Caco-2 (cell line): Measurements from ENCODE around the gene GTF2I. TPM values are rescaled to one million over a fixed set of nuclear protein-coding genes. Genes with fewer than 3 reads are reported as not detected.
A peak's percentile ranks its signal among the peaks of the same experiment; 100 is the strongest.
"Not testable (repeated sequence)": the region's sequence is repeated elsewhere in the genome, so short reads cannot be mapped to it uniquely, and the experiment has no call there.

ENCODE experiments used
- BruUV-seq: library from RNA; stranded (reverse); fragments of 400-500 nt; replicated peaks from 2 replicates; lab custom pipeline; 2021; lab: Mats Ljungman, UMichigan
- CTCF ChIA-PET: fragments of 300-600 bp; sonication (Branson Sonifier 250); formaldehyde crosslinking; loops from one replicate; lab custom pipeline; 2022; ENCODE audit warnings: antibody characterized with exemption; lab: Charles Lee
- POLR2A ChIA-PET: fragments of 300-600 bp; sonication (Branson Sonifier 250); formaldehyde crosslinking; loops from one replicate; lab custom pipeline; 2022; ENCODE audit warnings: antibody characterized with exemption; lab: Charles Lee
- DNase-seq, 2 experiments: peaks; one replicate each; pipeline versions ENCODE4 v3.0.0 to v3.0.0-alpha.2; 2020 to 2022
- H3K27me3 ChIP-seq: replicated peaks from 2 replicates; pipeline ENCODE4 v1.6.0; 2011; ENCODE audit warnings: low read length; ENCODE audit not compliant: control insufficient read depth, insufficient read depth
- H3K36me3 ChIP-seq: 2 replicates; pipeline ENCODE4 v1.5.1; 2011; ENCODE audit warnings: low read length; ENCODE audit not compliant: control insufficient read depth, insufficient read depth
- H3K4me1 ChIP-seq: fragments of 250-450 bp; sonication (Bioruptor Pico); 2 replicates; pipeline ENCODE4 v1.5.1; 2020; ENCODE audit warnings: mild to moderate bottlenecking
- H3K4me3 ChIP-seq: 2 replicates; pipeline ENCODE4 v1.5.1; 2011; ENCODE audit warnings: low read depth, mild to moderate bottlenecking, control low read depth, low read length
- H3K9me3 ChIP-seq: fragments of 250-450 bp; sonication (Bioruptor Pico); 2 replicates; pipeline ENCODE4 v1.5.1; 2020; ENCODE audit warnings: mild to moderate bottlenecking, moderate library complexity
- H3K27ac Mint-ChIP-seq: one replicate; pipeline ENCODE4 v1.8.0; 2022; ENCODE audit warnings: mixed read lengths; ENCODE audit not compliant: unreplicated experiment
- H3K27me3 Mint-ChIP-seq: one replicate; pipeline ENCODE4 v1.8.0; 2022; ENCODE audit warnings: mixed read lengths; ENCODE audit not compliant: insufficient read depth, unreplicated experiment
- H3K36me3 Mint-ChIP-seq: one replicate; pipeline ENCODE4 v1.8.0; 2022; ENCODE audit warnings: mild to moderate bottlenecking, mixed read lengths; ENCODE audit not compliant: insufficient read depth, unreplicated experiment
- H3K4me1 Mint-ChIP-seq: one replicate; pipeline ENCODE4 v1.8.0; 2022; ENCODE audit warnings: low read depth, mixed read lengths; ENCODE audit not compliant: unreplicated experiment
- H3K4me3 Mint-ChIP-seq: one replicate; pipeline ENCODE4 v1.8.0; 2022; ENCODE audit warnings: mild to moderate bottlenecking, moderate library complexity, mixed read lengths; ENCODE audit not compliant: unreplicated experiment
- H3K9me3 Mint-ChIP-seq: one replicate; pipeline ENCODE4 v1.8.0; 2022; ENCODE audit warnings: mixed read lengths; ENCODE audit not compliant: unreplicated experiment
- intact Hi-C: fragments of 100-400 bp; cut with micrococcal nuclease; formaldehyde crosslinking; loops from one replicate; pipeline ENCODE4 v1.10.0; 2022; ENCODE audit not compliant: unreplicated experiment
- total RNA-seq: library from RNA; stranded (reverse); gene quantifications from 2 replicates; pipeline ENCODE4 v1.2.3, GENCODE V29; 2022

The GTF2I gene
- total RNA-seq, 1 experiment from 2014 or later: 252 TPM

- H3K4me1 ChIP-seq, H3K9me3 Mint-ChIP-seq, intact Hi-C loops, CTCF ChIA-PET, H3K27me3 ChIP-seq, H3K27ac Mint-ChIP-seq, H3K27me3 Mint-ChIP-seq, H3K4me3 Mint-ChIP-seq, H3K4me1 Mint-ChIP-seq, POLR2A ChIA-PET, DNase-seq, BruUV-seq, H3K36me3 Mint-ChIP-seq, H3K36me3 ChIP-seq, H3K4me3 ChIP-seq, H3K9me3 ChIP-seq: not testable (repeated sequence)
Measured at GRCh38 chr7:74783595-74783994, 126.1 kb downstream of the GTF2I start.

GRCh38 chr7:74788369-74789150 lies 131.0 kb downstream of the GTF2I start:
- H3K27me3 ChIP-seq, H3K36me3 Mint-ChIP-seq, H3K9me3 Mint-ChIP-seq, H3K27ac Mint-ChIP-seq, H3K4me1 Mint-ChIP-seq, H3K4me1 ChIP-seq, H3K27me3 Mint-ChIP-seq, POLR2A ChIA-PET, H3K9me3 ChIP-seq, intact Hi-C loops, CTCF ChIA-PET, BruUV-seq, H3K36me3 ChIP-seq: not testable (repeated sequence)
- H3K4me3 ChIP-seq: peak overlapping the region; percentile 27
- peak overlapping the region; percentile 52 for H3K4me3 Mint-ChIP-seq
- DNase-seq: peak; percentile 97 to 98

- intact Hi-C loops, POLR2A ChIA-PET, H3K27me3 Mint-ChIP-seq, H3K36me3 ChIP-seq, H3K4me3 Mint-ChIP-seq, H3K4me1 Mint-ChIP-seq, BruUV-seq, H3K4me3 ChIP-seq, DNase-seq, H3K4me1 ChIP-seq, H3K9me3 ChIP-seq, CTCF ChIA-PET, H3K36me3 Mint-ChIP-seq, H3K9me3 Mint-ChIP-seq, H3K27me3 ChIP-seq, H3K27ac Mint-ChIP-seq: not testable (repeated sequence)
Measured at GRCh38 chr7:74789200-74789736, 131.8 kb downstream of the GTF2I start.

DNA sequence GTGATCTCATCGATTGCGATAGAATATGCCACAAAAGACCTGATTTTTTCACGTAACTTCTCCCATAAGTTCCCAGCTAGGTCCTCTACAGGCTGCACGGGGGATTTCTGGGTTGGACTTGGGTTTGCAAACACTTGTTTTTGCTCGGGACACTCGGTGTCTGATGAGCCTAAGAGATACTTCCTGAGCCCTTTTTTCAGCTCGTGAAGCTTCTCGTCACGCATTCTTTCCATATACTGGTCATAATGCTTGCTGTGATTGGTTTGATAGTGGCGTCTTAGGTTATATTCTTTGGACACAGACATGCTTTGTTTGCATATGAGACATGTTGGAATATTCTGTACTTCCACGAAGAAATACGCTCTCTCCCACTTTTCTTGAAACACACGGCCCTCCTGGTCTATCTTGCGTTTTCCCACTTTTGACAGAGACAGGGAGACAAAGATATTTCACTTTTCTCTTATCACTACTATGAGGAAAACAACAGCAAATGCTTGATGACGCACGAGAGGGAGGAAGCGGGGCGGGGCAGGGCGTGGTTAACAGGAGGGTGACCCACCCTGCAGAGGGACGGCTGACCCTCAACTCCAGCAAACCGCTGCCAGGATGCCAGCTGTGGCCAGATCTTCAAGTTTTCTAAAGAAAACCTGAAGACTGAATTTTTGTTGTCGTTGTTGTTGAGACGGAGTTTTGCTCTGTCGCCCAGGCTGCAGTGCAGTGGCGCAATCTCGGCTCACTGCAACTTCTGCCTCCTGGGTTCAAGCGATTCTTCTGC lies 140.5 kb downstream of the GTF2I start:
- H3K27me3 Mint-ChIP-seq, H3K27me3 ChIP-seq, H3K4me1 Mint-ChIP-seq, H3K27ac Mint-ChIP-seq, H3K9me3 ChIP-seq, H3K4me1 ChIP-seq, H3K36me3 ChIP-seq, CTCF ChIA-PET, H3K9me3 Mint-ChIP-seq, POLR2A ChIA-PET, H3K36me3 Mint-ChIP-seq, BruUV-seq, DNase-seq, H3K4me3 ChIP-seq, H3K4me3 Mint-ChIP-seq, intact Hi-C loops: not testable (repeated sequence)

- H3K27me3 Mint-ChIP-seq, H3K27me3 ChIP-seq, BruUV-seq, H3K4me3 ChIP-seq, H3K4me3 Mint-ChIP-seq, H3K36me3 Mint-ChIP-seq, H3K27ac Mint-ChIP-seq, H3K4me1 ChIP-seq, H3K36me3 ChIP-seq, intact Hi-C loops, DNase-seq, CTCF ChIA-PET, H3K9me3 ChIP-seq, H3K9me3 Mint-ChIP-seq, H3K4me1 Mint-ChIP-seq, POLR2A ChIA-PET: not testable (repeated sequence)
Measured at GRCh38 chr7:74798644-74799043, 141.1 kb downstream of the GTF2I start.
